ENCODE data around the gene BAIAP3. TPM values are rescaled to one million over a fixed set of nuclear protein-coding genes. Genes with fewer than 3 reads are reported as not detected.

The BAIAP3 gene
- polyA plus RNA-seq, 4 donors = 3.9 to 8.5 (median 4.7) TPM

- DNase-seq (ENCODE audit: low read depth in 4 of 4, low spot score in 3 of 4) = no peak
These were observed 35.0 kb upstream of the BAIAP3 start for GRCh38 chr16:1298406-1298805.

GRCh38 chr16:1299012-1299867, 34.2 kb upstream of the BAIAP3 start:
- no peak for DNase-seq (ENCODE audit: low read depth in 4 of 4, low spot score in 3 of 4)

GRCh38 chr16:1299868-1300203, 33.6 kb upstream of the BAIAP3 start:
- DNase-seq (ENCODE audit: low read depth in 4 of 4, low spot score in 3 of 4) = no peak

- peak in 1 of 4 donors; percentile 49 for DNase-seq (ENCODE audit: low read depth in 4 of 4, low spot score in 3 of 4)
These were observed 32.6 kb upstream of the BAIAP3 start for GRCh38 chr16:1300664-1301476.

- no peak for DNase-seq (ENCODE audit: low read depth in 4 of 4, low spot score in 3 of 4)
These were observed 31.9 kb upstream of the BAIAP3 start for GRCh38 chr16:1301562-1301961.

GRCh38 chr16:1305823-1306222, 27.6 kb upstream of the BAIAP3 start:
- no peak for DNase-seq (ENCODE audit: low read depth in 4 of 4, low spot score in 3 of 4)

GRCh38 chr16:1306334-1306733, 27.1 kb upstream of the BAIAP3 start:
- no peak for DNase-seq (ENCODE audit: low read depth in 4 of 4, low spot score in 3 of 4)

- DNase-seq (ENCODE audit: low read depth in 4 of 4, low spot score in 3 of 4) = peak in 1 of 4 donors; percentile 47
These were observed 25.1 kb upstream of the BAIAP3 start for GRCh38 chr16:1308036-1308976.

GRCh38 chr16:1308977-1309885, 24.2 kb upstream of the BAIAP3 start, which contains the start of gene UBE2I:
UBE2I (plus strand) TSS chr16:1309636; CDS start chr16:1314031, 4,395 bp downstream.
- DNase-seq (ENCODE audit: low read depth in 4 of 4, low spot score in 3 of 4) = peak; percentile 98 to 100 (median 99)

- DNase-seq (ENCODE audit: low read depth in 4 of 4, low spot score in 3 of 4) = no peak
These were observed 23.3 kb upstream of the BAIAP3 start for GRCh38 chr16:1309888-1310831.

GRCh38 chr16:1310832-1311200, 22.6 kb upstream of the BAIAP3 start:
- DNase-seq (ENCODE audit: low read depth in 4 of 4, low spot score in 3 of 4) = no peak

GRCh38 chr16:1311212-1311737, 22.2 kb upstream of the BAIAP3 start:
- DNase-seq (ENCODE audit: low read depth in 4 of 4, low spot score in 3 of 4) = no peak

GRCh38 chr16:1311738-1312466, 21.5 kb upstream of the BAIAP3 start:
- DNase-seq (ENCODE audit: low read depth in 4 of 4, low spot score in 3 of 4) = no peak

GRCh38 chr16:1312467-1312816, 21.0 kb upstream of the BAIAP3 start:
- DNase-seq (ENCODE audit: low read depth in 4 of 4, low spot score in 3 of 4) = no peak

GRCh38 chr16:1312903-1313302, 20.5 kb upstream of the BAIAP3 start:
- no peak for DNase-seq (ENCODE audit: low read depth in 4 of 4, low spot score in 3 of 4)

- DNase-seq (ENCODE audit: low read depth in 4 of 4, low spot score in 3 of 4) = no peak
These were observed 19.6 kb upstream of the BAIAP3 start for GRCh38 chr16:1313721-1314369.

GRCh38 chr16:1314399-1315068, 18.9 kb upstream of the BAIAP3 start:
- no peak for DNase-seq (ENCODE audit: low read depth in 4 of 4, low spot score in 3 of 4)

Measured in right renal pelvis (tissue), 4 donors.